Hematopoietic multipotent progenitor cell (in vitro differentiated cells): ENCODE measurements around the gene TTC21A. TPM values are rescaled to one million over a fixed set of nuclear protein-coding genes. Genes with fewer than 3 reads are reported as not detected.

Experiments
- small RNA-seq: library from RNA; depleted of rRNA; stranded (forward); fragments of <200 nt; gene quantifications from one replicate; pipeline ENCODE3, GENCODE V24; 2012
- total RNA-seq: library from RNA; depleted of rRNA; stranded (reverse); fragments of >200 nt; gene quantifications from one replicate; pipeline ENCODE4 v1.2.3, GENCODE V29; 2012

TTC21A gene
- total RNA-seq, 1 donor: 5.1 TPM

Small RNA genes within 50 kb of the gene (small RNA-seq; reads per million reads assigned to genes)
- gene RF00017: not detected

Other genes with a start within 250 kb of the TTC21A start
- gene SCN11A, start 55.7 kb upstream of the TTC21A start, total RNA-seq: under 0.01 TPM
- 34.2 TPM for gene WDR48, start 55.7 kb upstream of the TTC21A start, total RNA-seq
- 56.0 TPM for gene GORASP1, start 53 bp upstream of the TTC21A start, total RNA-seq
- gene CSRNP1, start 45.9 kb downstream of the TTC21A start, total RNA-seq: 153 TPM
- gene XIRP1, start 84.9 kb downstream of the TTC21A start, total RNA-seq: under 0.01 TPM
- 0.54 TPM for gene CX3CR1, start 172.4 kb downstream of the TTC21A start, total RNA-seq
- not detected for gene CCR8, start 222.0 kb downstream of the TTC21A start, total RNA-seq